ENCODE measurements around the gene CXADR.

CXADR gene

DNA sequence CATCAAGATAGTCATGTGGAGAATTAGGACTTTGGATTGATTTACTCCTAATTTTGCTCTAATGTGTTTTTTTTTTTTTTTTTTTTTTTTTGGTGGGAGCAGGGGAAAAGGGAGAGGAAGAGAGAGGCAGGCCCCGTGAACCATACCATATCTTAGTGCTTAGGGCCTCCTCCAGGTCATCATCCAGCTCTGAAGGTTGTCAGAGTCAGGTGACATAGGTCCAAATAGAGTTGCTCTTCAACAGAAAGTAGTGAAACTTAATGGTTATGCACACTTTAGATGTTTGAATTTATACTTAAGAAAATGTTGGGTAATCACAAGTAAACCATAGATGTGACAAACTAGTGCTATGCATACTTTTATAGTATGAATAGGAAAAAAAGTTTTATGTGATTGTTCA lies 32.2 kb downstream of the CXADR start:
- DNase-seq, result no peak

DNA sequence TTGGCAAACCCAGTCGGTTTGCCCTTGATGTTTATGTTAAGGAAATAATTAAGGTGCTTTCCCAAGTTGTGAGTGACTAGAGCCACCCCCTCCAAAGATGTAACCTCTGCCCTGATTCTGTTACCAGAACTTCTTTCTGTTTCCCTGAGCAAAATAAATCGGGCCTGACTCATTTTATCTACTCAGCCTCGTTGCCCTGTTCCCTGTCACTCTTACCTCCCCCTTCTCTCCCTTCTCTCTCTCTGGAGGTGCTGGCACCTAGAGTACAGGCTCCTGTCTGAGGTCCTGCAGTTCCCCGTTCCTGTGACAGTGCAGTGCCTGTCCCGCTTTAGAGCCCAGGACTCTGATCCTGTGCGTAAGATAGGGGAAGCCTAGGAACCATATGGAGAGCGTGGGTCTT lies 35.4 kb downstream of the CXADR start:
- no peak for DNase-seq

DNA sequence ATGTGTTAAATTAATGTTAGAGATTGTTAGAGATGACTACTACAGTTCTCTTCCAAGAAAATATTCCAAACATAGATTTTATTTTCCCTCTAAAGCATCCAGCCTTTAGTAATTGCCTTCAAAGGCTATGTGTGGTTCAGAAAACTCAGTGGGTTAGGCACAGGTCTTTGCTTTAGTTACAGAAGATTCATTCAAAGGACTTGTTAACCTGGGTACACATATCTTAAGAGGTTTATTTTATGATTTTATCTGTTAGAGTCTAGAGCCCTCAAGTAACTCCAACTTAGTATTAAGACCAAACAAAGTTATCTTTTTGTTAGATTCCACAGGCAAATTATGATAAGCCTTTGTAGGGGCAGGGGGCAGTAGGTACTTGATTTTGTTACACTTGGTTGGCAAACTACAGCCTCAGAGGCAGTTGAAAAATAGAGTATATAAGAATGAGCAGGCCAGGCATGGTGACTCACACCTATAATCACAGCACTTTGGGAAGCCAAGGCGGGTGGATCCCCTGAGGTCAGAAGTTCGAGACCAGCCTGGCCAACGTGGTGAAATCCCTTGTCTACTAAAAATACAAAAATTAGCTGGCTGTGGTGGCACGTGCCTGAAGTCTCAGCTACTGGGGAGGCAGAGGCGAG lies 37.9 kb downstream of the CXADR start:
- DNase-seq, result no peak

DNA sequence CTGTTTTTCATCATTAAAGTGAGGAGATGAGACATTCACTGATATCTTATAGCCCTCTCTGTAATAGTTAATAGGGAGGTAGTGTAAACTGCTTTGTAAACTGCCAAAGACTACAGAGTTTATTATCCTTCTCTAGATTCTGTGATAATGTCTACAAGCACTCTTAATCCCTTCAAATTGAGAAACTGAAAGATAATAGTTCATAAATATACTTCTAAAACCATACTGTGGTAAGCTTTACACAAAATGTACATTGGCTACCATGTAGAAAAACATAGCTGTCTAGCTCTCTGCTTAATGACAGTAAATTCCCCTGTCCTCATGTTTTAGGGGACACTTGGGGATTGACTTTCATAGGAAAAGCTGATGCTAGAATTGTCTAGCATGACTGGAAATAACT lies 39.6 kb downstream of the CXADR start:
- DNase-seq, result no peak

DNA sequence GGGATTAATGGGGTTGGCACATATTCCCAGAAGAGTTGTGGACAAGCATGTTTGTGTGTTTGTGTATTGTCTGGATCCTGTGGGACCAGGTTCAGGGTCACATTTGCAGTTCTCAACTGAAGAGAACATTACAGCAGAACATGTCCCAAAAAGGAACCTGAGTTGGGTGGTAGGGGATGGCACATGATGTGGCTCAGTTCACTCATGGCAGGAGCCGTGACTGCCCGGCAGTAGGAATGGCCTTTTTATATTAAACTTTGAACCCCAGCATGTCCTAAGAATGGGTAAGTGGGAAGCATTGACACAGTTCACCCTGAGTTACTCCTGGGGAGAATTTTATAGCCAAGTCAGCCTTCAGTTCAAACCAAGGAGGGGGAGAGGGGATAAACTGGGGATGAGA lies 41.3 kb downstream of the CXADR start:
- DNase-seq, result no peak

DNA sequence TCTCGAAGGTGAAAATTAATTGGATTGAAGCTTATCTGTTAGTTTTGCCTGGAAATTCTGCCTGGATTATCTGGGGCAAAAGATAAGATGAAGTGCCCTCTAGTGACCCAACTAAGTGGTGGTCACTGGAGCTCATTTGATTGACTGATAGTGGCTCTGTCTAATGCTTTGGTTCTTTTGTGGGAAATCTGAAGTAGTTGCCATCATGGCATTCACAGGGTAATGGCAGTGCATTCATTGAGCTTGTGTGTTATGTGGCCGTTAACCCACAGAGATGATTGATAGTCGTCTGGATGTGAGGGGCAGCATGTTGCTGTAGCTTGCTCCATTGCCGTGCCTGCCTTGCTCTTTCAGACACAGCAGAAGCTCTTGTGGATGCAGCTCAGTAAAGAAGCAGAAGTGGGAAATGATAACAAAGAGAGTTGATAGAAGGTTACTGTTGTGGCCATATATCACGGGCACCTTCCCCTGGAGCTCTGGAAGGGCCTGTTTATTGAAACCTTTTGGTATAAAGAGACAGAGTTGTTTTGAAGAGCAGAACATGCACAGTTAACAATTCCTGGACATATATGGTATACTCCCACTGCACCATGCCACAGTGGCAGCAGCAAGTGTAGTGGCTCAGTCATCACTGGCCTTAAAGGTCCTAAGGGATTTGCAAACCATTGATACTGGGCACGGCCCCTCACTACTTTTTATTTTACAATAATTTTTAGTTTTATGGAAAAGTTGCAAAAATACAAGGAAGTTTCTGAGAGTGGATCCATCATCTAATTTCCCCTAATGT lies 42.0 kb downstream of the CXADR start:
- no peak for DNase-seq

DNA sequence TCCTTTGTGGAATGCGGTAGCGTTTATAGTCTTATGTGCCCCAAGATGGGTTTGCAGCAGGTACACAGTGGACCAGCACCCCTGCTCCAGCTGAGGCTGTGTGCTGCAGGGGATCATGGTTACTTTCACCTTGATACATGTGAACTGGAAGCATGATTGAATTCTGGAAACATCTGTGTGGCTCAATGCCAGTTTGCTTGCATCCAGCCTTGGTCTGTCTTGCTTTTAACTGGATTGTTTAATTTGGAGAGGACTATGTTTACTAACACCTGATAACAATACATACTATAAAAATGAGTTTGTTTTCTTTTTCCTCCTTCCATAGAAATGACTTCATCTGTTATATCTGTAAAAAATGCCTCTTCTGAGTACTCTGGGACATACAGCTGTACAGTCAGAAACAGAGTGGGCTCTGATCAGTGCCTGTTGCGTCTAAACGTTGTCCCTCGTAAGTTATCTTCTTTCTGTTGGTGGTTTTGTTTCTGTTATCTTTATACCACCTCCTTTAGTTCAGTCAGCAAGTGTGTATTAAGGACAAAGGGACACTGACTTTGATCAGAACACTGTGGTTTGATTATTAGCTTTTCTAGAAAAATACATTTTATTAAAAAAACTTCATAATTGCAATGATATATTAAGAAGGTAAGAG lies 47.7 kb downstream of the CXADR start:
- DNase-seq, result no peak

DNA sequence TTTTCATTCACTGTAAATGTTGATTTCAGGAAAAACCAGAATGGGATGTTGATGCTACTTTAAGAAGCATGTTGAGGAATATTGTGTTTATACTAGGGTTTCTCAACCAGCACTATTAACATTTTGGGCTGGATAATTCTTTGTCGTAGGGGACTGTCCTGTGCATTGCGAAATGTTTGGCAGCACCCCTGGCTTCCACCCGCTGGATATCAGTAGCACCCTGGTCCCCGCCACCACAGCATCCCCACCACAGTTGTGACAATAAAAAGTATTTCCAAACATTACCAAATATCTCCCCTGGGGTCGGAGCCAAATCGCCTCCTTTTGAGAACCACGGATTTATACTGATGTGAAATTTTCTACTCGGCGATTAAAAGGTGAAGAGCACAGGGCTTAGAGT lies 57.9 kb downstream of the CXADR start:
- no peak for DNase-seq

DNA sequence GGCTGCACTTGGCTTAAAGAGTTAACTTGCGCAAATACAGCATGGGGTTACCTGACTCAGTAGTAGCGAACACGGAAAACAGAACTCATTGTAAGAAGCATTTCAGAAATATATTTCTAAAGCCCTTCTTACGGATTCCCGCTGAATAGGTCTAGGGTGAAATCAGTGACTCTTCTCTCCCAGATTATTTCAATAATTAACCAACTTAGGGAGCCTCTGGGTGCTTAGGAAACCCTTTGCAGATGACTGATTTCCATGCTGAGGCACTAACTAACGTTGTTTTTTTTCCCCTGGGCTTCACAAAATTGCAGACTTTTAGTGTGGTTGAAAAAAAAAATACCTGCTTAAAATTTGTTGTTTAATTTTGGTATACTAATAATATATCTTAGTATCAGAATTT lies 59.6 kb downstream of the CXADR start:
- DNase-seq, result no peak

DNA sequence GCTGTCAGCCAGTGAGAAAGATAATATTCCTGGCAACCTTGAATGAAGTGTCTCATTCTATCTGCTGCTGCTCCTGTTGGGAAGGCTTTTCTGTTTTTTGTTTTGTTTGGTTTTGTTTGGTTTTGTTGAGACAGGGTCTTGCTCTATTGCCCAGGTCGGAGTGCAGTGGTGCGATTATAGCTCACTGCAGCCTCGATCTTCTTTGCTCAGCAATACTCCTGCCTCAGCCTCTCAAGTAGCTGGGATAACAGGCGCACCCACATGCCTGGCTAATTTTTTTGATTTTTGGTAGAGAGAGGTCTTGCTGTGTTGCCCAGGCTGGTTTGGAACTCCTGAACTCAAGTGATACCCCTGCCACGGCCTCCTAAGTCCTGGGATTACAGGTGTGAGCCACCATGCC lies 62.2 kb downstream of the CXADR start:
- no peak for DNase-seq

DNA sequence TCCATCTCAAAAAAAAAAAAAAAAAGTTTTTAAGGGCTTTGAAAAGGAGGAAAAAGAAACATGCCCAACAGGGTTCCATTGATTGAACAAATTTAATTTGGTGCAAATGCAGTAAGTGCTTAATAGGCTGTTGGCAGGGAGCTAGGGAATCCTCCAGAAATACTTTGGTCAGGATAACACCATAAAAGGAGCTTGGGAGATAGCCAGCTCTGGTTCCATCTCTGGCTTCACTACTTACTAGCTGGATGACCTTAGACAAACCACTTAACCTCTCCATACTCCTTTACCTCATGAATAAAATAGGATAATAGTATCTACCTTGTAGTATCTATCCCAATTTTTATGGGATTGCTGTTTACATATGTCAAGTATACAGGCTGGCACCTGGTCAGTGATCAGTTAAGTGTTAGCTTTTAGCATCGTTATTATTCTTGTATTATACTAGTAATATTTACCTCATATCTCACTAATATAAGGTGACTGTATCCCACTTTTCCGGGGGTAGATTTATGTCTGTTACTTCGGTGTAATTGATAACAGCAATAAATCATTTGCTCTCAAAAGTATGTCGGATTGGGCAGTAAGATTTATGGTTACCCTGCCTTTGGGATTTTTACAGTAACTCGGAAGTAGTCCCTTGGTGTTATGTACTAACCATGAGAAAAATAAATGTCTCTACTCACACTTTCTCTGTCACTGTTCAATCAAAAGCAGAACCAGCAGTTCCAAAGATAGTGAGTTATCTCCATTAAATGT lies 63.4 kb downstream of the CXADR start:
- DNase-seq, result no peak

DNA sequence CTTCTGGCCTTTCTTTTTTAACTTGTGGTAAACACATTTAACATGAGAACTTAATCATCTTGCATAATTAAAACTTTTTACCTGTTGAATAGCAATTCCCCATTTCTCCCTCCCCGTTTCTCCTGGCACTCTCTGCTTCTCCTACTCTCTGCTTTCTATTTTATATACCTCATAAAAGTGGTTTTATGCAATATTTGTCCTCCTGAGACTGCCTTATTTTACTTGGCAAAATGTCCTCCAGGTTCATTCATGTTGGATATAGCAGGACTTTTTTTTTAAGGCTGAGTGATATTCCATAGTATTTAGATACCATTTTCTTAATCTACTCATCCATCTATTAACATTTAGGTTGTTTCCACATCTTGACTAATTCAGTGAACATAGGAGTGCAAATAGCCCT lies 64.9 kb downstream of the CXADR start:
- no peak for DNase-seq

DNA sequence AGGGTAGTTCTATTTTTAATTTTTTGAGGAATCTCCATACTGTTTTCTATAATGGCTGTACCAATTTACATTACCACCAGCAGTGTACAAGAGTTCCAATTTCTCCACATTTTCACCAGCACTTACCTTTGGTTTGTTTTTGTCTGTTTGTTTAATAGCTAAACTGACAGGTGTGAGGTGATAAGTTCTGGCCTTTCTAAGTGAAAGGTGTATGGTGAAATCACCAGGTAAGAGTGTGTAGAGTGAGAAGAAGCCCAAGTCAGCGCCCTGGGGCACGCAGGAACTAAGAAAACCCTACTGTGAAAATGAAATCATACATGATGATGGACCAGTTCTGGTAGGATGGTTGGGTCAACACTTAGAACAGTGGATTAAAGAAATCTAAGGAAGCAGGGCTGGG lies 65.3 kb downstream of the CXADR start:
- no peak for DNase-seq

DNA sequence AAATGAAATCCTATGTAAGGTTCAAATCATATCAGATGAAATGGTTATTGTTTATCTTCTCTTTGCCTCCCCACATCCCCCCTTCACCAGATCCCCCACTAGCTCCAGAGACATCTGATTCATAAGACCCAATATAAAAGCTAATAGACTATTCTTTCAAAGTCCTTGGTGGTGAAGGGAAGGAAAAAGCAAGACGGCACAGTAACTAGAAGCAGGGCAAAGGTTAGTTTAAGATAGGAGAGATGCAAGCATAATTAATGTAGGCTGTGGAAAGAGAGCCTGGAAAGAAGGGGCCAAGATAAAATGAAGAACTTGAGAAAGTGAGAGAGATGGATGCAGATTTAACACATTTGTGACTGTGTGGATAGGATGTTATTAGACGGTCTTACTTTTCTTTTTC lies 66.0 kb downstream of the CXADR start:
- DNase-seq, result no peak

DNA sequence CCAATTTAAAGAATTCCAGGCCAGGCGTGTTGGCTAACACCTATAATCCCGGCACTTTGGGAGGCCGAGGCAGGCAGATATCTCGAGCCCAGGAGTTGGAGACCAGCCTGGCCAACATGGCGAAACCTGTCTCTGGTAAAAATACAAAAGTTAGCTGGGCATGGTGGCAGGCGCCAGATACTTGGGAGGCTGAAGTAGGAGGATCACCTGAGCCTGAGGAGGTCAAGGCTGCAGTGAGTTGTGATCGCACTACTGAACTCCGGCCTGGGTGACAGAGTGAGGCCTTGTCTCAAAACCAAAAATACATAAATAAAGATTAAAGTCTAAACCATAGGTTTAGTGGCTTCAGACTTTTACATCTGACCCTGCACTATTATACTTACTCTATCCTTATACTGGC lies 67.5 kb downstream of the CXADR start:
- DNase-seq, result no peak

DNA sequence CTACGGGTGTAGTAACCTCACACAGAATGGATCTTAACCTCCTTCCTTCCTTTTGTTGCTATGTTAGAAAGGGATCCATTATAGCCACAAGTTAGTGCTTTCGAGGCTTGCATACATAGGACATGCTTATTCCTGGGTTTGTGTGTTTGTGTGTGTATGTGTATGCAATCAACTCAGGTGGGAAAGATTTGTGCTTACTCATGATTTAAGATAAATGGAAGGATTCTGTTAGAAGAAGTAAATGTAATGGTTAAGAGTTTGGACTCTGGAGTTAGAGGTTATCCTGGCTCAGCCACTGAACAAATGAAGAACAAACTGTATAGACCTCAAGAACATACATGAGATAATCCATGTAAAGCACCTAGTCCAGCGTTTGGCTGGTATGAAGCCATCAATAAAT lies 71.1 kb downstream of the CXADR start:
- DNase-seq, result no peak

DNA sequence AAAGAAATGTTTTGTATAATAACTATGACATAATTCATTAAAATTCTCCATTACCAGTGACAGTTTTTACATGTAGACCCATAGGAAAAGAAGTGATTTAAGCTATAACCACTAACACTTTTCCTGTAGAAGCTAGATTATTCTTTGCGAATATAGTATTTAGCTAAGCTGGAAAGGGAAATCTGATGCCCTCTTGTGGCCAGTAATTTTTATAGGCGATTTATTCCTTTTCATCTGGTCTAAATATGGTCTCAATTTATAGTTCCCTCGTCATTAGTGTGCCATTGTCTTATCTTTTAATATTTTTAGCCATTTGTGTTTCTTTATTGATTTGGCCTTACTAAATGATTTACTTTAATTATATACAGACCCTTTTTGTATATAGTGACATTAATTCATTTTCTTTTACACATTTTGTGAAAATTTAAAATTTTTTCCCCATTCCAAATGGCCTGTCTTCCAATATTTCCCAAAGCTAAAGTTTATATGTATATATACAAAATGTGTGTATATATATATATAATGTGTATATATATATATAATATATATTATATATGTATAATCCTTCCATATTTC lies 73.1 kb downstream of the CXADR start:
- DNase-seq, result no peak

DNA sequence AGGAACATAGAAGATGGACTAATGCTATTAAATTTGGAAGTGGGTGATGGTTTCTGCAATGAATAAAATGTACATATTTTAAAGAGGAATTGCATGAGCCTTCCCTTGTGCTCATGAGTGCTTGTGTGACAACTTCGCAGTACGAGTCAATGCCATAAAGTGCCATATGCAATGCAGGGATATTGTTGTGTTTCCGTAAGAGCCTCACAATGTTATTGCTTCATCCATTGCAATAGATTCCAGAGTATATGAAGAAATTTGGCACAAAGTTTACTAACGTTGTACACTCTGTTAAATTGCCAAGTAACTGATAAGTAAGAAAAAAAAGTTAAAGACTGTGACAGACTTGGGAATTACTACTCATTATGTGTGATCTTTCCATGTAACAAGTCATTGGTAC lies 77.6 kb downstream of the CXADR start:
- DNase-seq, result no peak

DNA sequence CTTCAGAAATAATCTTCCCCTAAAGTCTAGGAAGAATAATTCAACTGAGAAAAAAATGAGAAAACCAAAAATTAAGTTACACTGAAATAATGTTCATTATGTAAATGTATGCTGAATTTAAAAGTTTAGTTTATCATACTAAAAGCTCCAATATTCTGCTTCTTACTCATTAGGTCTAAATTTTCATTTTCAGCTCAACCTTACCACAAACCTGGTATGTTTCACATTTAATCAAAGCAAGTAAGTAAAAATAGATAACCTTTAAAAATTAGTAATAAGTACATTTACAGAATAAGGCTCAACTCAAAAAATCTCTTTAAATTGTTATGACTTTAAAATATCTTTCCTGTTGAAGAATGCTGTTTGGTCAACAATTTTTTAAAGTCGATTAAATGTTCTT lies 84.8 kb downstream of the CXADR start:
- no peak for DNase-seq

DNA sequence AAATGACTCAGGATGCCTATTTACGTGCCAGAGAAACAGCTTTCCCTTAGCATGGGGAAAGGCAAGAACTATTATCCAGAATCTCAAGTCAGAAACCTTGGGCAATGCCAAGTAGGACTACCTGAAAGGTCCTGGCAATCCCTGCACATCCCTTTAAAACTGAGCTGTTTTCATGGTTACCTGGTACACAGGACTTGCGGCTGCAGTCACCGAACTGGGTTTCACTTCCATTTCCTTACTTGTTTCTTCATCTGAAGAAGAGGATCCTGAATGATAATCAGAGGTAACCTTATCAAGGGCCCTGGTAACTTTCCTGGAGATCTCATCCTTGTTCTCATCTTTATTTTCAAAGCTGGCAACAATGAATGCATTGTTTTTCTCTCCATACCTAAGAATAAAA lies 85.6 kb downstream of the CXADR start:
- no peak for DNase-seq

DNA sequence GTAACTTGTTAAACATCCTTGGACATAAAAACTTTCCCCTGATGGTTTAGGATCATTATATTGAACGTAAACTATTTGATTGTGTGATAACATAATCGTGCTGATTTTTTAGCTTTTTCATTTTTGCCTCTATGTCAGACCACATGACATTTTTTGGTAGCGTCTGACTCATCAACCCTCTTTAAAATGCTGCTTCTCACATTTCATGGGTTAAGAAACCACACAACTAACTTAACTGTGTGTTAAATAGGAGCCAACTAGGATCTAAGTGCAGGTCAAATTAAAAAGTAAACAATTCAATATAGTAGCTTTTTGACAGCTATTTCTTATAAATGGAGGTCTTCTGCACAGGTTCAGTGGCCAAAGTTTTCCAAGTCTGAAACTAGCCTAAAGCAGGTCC lies 90.0 kb downstream of the CXADR start:
- DNase-seq, result no peak

DNA sequence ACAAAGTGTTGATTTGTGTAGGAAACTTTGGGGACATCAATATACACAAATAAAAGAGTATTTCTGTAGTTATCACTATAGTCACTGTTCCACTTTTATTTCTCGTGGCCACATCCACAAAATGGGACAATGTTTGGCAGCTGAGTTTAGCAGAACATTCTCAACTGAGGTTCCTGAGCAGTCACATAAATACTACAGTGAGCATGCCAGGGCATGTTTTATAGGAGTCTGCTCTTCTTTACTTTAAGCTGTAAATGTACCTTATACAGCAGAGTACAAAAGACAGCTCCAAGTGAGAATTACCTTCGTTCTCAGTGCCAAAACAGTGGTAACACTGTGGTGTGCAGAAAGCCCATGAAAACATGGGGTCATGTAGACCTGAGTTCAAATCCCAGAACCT lies 94.8 kb downstream of the CXADR start:
- DNase-seq, result no peak

DNA sequence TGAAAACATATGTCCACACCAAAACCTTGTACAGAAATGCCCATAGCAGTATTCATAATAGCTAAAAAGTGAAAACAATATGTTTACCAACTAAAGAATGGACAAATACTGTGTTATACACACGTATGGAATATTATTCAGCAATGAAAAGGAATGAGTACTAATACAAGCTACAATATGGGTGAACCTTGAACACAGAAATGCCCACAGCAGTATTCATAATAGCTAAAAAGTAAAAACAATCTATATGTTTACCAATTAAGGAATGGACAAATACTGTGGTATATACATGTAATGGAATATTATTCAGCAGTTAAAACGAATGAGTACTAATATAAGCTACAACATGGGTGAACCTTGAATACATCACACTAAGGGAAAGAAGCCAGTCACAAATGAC lies 96.8 kb downstream of the CXADR start:
- DNase-seq, result no peak

Data from stimulated activated CD4-positive, alpha-beta T cell treated with anti-CD3 and anti-CD28 coated beads, Interleukin-2, amount 100 ng/mL, for 24 hours (primary cell).